Right ventricle myocardium inferior (tissue), 1 donor: ENCODE data around the gene TMEM225B. TPM values are rescaled to one million over a fixed set of nuclear protein-coding genes. Genes with fewer than 3 reads are reported as not detected.
"Not testable (repeated sequence)": the region's sequence is repeated elsewhere in the genome, so short reads cannot be mapped to it uniquely, and the experiment has no call there.

Experiments used
- ATAC-seq: fragments of 200-7000 bp; cut with Tn5 transposase; one replicate; pipeline ENCODE4 v1.9.1; 2020; ENCODE audit warnings: mild to moderate bottlenecking, moderate library complexity
- DNase-seq: peaks from one replicate; pipeline ENCODE4 v3.0.0; 2021; ENCODE audit errors: missing footprints
- intact Hi-C: fragments of 100-400 bp; cut with DNase I; formaldehyde crosslinking; loops from one replicate; pipeline ENCODE4 v1.11.0; 2022
- total RNA-seq: library from RNA; stranded (reverse); fragmentation: NEBNext Ultra II Directional; extraction: Animal tissue kit (Norgen Biotek cat#: 25700); gene quantifications from one replicate; pipeline ENCODE4 v1.2.1, GENCODE V29; 2021
- donor health status: DM: no; HTN: yes; CAD: no; lungs with severe emphysema.

TMEM225B gene
- total RNA-seq, 1 donor from 2014 or later: not detected

DNA sequence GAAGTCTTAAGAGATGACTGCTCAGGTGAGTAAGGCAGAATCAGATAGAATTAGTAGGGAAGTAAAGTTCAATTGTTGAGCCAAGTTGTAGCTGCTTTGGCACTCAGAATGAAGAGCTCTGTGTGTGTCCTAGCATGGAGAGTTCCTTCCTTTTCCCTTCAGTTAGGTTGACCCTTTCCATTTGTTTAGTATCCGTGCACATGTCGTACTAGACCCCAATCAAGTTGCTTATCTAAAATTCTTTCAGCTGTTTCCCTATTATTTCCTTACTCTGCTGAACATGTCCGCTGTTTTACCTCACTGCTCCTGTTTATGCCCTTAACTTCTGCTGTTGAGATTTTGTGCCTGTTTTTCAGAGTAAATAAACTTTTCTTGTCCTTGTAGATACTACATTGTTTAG is 26.3 kb upstream of the TMEM225B start:
- DNase-seq (no peak), ATAC-seq (no peak)
- intact Hi-C loops: no loop called here

DNA sequence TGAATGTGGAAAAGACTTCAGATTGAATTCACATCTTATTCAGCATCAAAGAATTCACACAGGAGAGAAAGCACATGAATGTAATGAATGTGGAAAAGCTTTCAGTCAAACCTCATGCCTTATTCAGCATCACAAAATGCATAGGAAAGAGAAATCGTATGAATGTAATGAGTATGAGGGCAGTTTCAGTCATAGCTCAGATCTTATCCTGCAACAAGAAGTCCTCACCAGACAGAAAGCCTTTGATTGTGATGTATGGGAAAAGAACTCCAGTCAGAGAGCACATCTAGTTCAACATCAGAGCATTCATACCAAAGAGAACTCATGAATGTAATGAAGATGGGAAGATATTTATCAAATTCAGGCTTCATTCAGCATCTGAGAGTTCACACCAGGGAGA is 24.8 kb upstream of the TMEM225B start:
- ATAC-seq (no peak), DNase-seq (no peak)
- intact Hi-C loops: no loop called here

- DNase-seq: no peak
- intact Hi-C loops: no loop called here
- no peak for ATAC-seq
These were observed 21.8 kb upstream of the TMEM225B start for GRCh38 chr7:99576251-99576650.

DNA sequence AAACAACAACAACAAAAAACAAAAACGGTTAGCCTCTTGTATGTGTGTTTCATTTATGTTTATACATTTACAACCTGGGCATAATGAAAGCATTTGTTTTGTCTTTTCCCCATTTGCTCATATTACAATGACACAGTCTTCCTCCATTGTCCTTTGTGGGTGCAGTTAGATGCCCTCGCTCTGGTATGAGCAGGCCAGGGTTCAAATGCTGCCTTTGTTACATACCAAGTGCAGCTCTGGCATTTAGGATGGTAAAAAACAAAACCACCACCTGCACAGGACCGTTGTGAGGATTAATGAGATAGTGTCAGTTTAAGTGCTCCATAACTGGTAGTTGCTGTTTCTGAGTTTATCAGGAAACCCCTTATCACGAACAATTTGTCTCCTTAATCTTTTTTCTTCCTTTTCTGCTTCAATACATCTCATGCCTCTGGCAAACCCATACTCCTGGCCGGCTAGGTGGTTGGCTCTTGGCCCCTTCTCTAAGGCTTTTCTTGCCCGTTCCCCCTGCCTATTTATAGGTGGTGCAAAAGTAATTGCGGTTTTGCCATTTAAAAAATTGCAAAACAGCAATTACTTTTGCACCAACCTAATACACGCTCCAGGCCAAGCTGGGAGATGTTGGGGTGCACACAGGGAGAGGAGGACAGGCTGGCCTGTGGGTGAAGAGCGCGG is 18.6 kb upstream of the TMEM225B start:
- DNase-seq (no peak), ATAC-seq (no peak)
- intact Hi-C loops: no loop called here

DNA sequence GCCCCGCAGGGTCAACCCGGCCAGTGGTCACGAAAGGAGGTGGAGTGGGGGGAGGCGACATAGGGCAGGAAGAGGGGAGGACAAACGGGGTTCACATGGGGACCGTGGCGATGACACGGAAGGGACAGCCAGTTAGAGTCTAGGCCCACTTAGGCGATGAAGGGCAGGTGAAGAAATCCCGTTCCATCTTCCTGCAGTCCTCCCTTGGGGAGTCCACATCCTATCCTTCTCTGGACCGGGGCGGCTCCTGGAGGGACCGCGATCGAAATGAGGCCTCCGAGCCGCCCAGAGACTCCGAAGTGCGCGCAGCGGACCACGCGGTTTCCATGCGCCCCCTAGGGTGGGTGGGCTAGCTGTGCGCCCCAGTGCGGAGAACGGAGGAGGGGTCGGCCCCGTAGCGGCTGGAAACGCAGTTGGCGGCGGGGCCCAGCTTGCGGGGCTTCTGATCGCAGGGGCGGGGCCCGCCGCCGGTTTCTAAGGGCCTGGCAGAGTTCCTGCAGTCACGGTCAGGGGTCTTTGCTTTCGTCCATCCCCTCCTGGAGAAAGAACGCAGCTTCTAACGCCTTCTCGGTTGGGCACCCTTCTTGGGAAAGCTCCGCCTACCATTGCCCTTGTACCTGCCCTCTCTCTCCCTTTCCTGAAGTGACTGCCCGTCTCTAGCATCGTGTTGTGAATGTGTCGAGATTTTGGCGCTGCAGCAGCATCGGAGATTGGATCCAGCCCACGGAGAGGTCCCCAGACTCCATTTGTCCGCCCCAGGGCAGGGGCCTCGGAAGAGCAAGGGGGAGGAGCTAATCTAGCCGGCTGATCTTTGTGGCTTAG is 17.9 kb upstream of the TMEM225B start:
- ATAC-seq (peak; percentile 61), DNase-seq (peak; percentile 74)
- intact Hi-C loops: no loop called here

DNA sequence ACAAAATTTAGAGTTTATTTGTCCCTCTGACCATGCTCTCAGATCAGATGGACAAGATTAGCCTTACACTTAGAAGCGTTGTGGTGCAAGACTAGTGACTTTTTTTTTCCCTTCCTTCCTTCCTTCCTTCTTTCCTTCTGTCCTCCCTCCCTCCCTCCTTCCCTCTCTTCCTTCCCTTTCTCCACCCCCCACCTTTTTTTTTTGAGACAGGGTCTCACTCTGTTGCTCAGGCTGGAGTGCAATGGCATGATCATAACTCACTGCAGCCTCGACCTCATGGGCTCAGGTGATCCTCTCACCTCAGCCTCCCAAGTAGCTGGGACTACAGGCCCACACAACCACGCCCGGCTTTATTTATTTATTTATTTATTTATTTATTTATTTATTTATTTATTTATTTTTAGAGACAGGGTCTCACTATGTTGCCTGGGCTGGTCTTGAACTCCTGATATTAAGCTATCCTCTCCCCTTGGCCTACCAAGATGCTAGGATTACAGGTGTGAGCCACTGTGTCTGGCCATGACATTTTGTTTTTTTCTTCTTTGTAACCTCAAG is 17.2 kb upstream of the TMEM225B start:
- DNase-seq, intact Hi-C loops, ATAC-seq: not testable (repeated sequence)

DNA sequence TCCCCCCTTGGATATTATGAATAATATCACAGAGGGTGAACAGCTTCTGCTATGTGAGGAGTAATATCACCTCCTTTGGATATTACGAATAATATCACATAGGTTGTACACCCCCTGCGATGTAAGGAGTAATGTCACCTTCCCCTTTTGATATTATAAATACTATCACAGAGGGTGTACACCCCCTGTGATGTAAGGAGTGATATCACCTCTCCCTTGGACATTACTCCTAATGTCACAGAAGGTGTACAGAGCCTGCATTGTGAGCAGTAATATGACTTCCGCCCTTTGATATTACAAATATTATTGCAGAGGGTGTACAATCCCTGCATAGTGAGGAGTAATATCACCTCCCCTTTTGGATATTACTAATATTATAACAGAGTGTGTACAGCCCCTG is 9.2 kb upstream of the TMEM225B start:
- no peak for DNase-seq
- no peak for ATAC-seq
- intact Hi-C loops: no loop called here

GRCh38 chr7:99594948-99595745 is 2.9 kb upstream of the TMEM225B start:
- intact Hi-C loops: no loop called here
- DNase-seq (no peak), ATAC-seq (no peak)

- DNase-seq: no peak
- ATAC-seq: no peak
- intact Hi-C loops: no loop called here
These were observed 1.6 kb upstream of the TMEM225B start for GRCh38 chr7:99596408-99596955.

DNA sequence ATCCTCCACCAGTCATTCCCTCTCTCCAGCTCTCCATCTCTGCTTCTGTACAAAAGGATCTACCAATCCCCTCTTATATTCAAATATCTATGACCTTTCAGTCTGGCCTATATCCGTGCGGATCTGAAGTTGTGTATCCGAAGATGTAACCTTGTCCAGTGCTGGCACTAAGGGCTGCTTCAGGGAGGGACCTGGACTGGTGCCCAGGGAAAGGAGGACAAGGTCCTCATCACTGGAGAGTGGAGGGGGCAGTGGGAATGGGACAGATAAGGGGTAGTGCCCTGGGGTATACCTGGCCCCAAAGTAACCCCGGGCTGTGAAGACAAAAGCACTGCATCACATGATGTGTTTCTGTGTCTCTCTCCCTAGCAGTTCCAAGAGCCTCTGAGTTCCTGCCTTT is 1.8 kb downstream of the TMEM225B start:
- no peak for DNase-seq
- ATAC-seq: no peak
- intact Hi-C loops: no loop called here

DNA sequence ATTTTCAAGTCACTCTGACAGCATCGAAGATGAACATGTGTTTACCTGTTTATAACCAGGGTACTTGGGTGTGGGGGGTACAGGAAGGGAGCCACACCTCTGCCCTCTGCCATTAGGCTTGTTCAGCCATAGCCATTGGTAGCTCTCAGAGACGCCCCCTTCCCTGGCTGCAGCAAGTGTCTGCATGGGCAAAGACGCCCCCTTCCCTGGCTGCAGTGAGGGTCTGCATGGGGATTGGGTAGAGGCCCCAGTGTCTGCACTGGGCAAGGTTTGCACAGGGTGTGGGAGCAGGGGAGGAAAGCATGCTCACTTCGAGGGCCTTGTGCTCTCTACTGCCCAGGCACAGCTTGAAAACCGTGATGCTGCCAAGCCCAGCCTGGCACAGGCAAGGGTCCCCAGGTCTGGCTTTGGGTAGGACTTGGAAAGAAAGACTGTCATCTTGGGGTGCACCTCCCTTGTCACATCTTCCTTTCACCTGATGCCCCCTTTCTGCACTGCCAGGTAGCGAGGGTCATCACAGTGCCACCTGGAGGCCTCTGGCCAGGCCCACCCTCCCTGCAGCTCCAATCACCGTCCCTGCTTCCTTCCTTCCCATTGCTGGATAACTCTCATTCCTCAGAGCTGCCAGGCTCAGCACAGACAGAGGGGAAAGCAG is 3.7 kb downstream of the TMEM225B start:
- ATAC-seq: no peak
- intact Hi-C loops: no loop called here
- no peak for DNase-seq

GRCh38 chr7:99605527-99605926 is 7.5 kb downstream of the TMEM225B start:
- DNase-seq (no peak), ATAC-seq (no peak)
- intact Hi-C loops: no loop called here

DNA sequence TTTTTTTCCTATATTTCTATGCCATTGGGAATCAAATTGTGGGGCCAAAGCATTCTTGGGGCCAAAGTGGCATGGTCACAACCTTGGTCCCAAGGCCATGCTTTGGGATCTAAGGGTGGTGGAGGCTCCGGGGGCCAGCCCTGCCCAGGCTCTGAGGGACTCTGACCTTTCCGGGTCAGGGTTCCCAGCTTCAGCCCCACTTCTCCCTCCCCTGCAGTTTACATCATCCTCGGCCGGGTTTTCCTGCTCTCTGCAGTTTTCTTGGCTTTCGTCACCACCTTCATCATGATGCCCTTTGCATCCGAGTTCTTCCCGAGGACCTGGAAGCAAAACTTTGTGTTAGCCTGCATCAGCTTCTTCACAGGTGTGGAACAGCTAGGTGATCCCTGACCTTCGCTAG is 8.5 kb downstream of the TMEM225B start:
- intact Hi-C loops: no loop called here
- ATAC-seq: no peak
- DNase-seq: no peak

DNA sequence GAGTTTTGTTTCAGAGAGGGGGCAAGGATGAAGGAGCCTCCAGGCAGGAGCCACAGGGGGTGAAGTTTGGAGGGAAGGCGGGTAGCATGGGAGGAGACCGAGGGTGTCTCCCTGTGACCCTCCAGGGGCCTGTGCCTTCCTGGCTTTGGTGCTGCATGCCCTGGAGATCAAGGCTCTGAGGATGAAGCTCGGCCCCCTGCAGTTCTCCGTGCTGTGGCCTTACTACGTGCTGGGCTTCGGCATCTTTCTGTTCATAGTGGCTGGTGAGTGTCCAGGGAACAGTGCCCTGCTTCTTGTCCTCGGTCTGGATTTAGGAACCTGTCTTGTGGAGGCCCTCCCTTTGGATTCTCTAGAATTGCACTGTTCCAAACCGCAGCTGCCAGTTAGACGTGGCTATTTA is 9.5 kb downstream of the TMEM225B start:
- DNase-seq (no peak), ATAC-seq (no peak)
- intact Hi-C loops: no loop called here

DNA sequence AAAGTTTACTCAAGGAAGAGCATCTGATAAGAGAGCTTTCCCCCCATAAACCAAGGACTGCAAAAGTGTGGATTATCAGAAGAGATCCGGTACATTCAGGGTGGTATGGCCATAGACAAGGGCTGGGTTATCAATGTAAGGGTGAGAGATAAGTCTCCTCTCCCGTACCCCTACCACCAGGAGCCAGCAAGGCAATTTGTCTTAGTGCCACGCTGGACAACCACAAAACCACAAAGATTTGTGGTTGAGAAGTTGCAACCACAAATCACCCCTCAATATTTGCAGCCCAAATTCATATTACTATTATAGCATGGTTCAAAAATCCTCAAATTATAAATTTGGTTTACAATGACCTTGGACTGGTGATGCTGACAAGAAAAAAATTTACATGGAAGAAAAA is 16.4 kb downstream of the TMEM225B start:
- intact Hi-C loops: no loop called here
- ATAC-seq (no peak), DNase-seq (no peak)

DNA sequence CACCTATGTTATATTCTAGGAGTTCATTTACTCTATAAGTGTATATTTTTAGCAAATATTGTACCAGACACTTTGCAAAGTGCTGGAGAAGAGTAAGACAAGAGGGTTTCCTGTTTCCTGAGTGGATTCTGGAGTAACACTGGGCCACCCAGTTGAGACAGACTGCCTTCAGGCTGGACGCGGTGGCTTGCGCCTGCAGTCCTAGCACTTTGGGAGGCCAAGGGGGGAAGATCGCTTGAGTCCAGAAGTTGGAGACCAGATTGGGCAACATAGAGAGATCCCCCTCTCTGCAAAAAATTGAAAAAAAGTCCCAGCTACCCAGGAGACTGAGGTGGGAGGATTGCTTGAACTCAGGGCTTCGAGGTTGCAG is 17.9 kb downstream of the TMEM225B start:
- DNase-seq (no peak), ATAC-seq (no peak)
- intact Hi-C loops: no loop called here

GRCh38 chr7:99616359-99617191 is 18.5 kb downstream of the TMEM225B start, which contains the start of gene ZSCAN25:
TSS of gene ZSCAN25 (plus strand) at chr7:99616946. CDS start at chr7:99619607, 2,661 bp downstream.
- DNase-seq (peak; percentile 94), ATAC-seq (peak; percentile 97)
- intact Hi-C loops: no loop called here
